NT2/D1 (cell line): ENCODE measurements around the gene C6orf118.

ENCODE experiments used
- SUZ12 ChIP-seq: IDR thresholded peaks from 2 replicates; pipeline ENCODE4 v1.6.1; 2011; ENCODE audit not compliant: insufficient read length, insufficient read depth; ENCODE audit errors: extremely low read depth
- YY1 ChIP-seq: IDR thresholded peaks from 2 replicates; pipeline ENCODE4 v1.6.1; 2011; ENCODE audit not compliant: insufficient read length, insufficient read depth
- ZNF274 ChIP-seq: IDR thresholded peaks from 2 replicates; pipeline ENCODE4 v1.6.1; 2011; ENCODE audit warnings: mild to moderate bottlenecking, low read depth, low read length

DNA sequence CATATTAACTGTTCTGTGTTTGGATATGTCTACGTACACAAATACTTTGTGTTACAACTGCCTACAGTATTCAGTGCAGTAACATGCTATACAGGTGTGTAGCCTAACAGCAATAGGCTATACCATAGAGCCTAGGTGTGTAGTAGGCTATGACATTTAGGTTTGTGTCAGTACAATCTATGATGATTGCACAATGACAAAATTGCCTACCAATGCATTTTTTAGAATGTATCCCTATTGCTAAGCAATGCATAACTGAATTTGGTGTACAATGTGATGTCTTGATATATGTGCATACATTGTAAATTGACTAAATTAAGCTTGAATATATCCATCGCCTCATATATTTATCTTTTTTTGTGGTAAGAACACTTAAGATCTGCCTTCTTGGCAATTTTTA is 48.9 kb downstream of the C6orf118 start:
- no peak for TF ChIP-seq YY1
- no peak for TF ChIP-seq ZNF274
- TF ChIP-seq SUZ12, result no peak
